Gastroesophageal sphincter (tissue), 4 donors: ENCODE measurements around the gene HS3ST3B1. TPM values are rescaled to one million over a fixed set of nuclear protein-coding genes. Genes with fewer than 3 reads are reported as not detected.

Source experiments
- ATAC-seq: fragments of 150-250 bp; one replicate; pipeline ENCODE4 v1.9.1; 2016; ENCODE audit warnings: mild to moderate bottlenecking, moderate library complexity
- H3K27ac ChIP-seq, 4 donors: fragments of 200-600 bp; sonication (generic) in 3 of 4; 1 replicate in 3 of 4; 2 replicates in 1 of 4; pipeline ENCODE4 v1.5.1; 2016 to 2019
- H3K27me3 ChIP-seq: fragments of 200-600 bp; sonication (generic); one replicate; pipeline ENCODE4 v1.5.1; 2019
- H3K36me3 ChIP-seq, 2 donors: fragments of 200-600 bp; sonication (generic); one replicate each; pipeline ENCODE4 v1.5.1; 2019; ENCODE audit warnings: control low read depth in 1 of 2
- H3K4me1 ChIP-seq, 3 donors: fragments of 200-600 bp; sonication (generic); 1 replicate in 2 of 3; 2 replicates in 1 of 3; pipeline ENCODE4 v1.5.1; 2016 to 2019; ENCODE audit warnings: control low read depth in 2 of 3
- H3K4me3 ChIP-seq, 2 donors: fragments of 200-600 bp; sonication (generic); one replicate each; pipeline ENCODE4 v1.5.1; 2019; ENCODE audit warnings: mild to moderate bottlenecking in 1 of 2, moderate library complexity in 1 of 2
- H3K9me3 ChIP-seq, 3 donors: fragments of 200-600 bp; sonication (generic); one replicate each; pipeline ENCODE4 v1.5.1; 2017 to 2019; ENCODE audit warnings: control low read depth in 2 of 3
- EP300 ChIP-seq: sonication (generic); formaldehyde crosslinking; IDR thresholded peaks from one replicate; pipeline ENCODE4 v1.6.1; 2017; ENCODE audit warnings: antibody characterized with exemption, mild to moderate bottlenecking
- POLR2A ChIP-seq, 2 donors: fragments of 450-650 bp; IDR thresholded peaks; one replicate each; pipeline ENCODE4 v1.6.1; 2017; ENCODE audit warnings: antibody characterized with exemption in 2 of 2, mild to moderate bottlenecking in 2 of 2, moderate library complexity in 1 of 2
- POLR2AphosphoS5 ChIP-seq: sonication (generic); formaldehyde crosslinking; IDR thresholded peaks from one replicate; pipeline ENCODE4 v1.6.1; 2017; ENCODE audit warnings: antibody characterized with exemption
- WGBS, 2 donors: methylation state at CpG; one replicate each; pipeline ENCODE4 v1.1.5; 2018; ENCODE audit warnings: low coverage in 1 of 2; 5-methylcytosine and 5-hydroxymethylcytosine counted together
- total RNA-seq, 4 donors: library from RNA; depleted of rRNA; stranded (reverse); fragments of >200 nt; gene quantifications; one replicate each; pipeline ENCODE4 v1.1.0, GENCODE V29; 2016
- TF ChIP-seq, protein P1 (sequence below), 4 experiments: fragments of 200-600 bp in 2 of 4; fragments of 450-650 bp in 2 of 4; sonication (generic) in 1 of 4; IDR thresholded peaks; one replicate each; pipeline ENCODE4 v1.5.1; 2017 to 2019; ENCODE audit warnings: antibody characterized with exemption in 4 of 4, mild to moderate bottlenecking in 2 of 4, moderate library complexity in 2 of 4

HS3ST3B1 gene
- total RNA-seq, 4 donors from 2014 or later, result 2.6 to 4.2 (median 3.1) TPM

GRCh38 chr17:14333506-14333905 lies 32.6 kb downstream of the HS3ST3B1 start:
- no peak overlapping the region for H3K27ac ChIP-seq
- H3K4me3 ChIP-seq, result no peak overlapping the region
- TF ChIP-seq EP300 (no peak), POLR2AphosphoS5 (no peak), POLR2A (IDR thresholded peaks at IDR 0.05) (no peak)
- TF ChIP-seq, protein P1, sequence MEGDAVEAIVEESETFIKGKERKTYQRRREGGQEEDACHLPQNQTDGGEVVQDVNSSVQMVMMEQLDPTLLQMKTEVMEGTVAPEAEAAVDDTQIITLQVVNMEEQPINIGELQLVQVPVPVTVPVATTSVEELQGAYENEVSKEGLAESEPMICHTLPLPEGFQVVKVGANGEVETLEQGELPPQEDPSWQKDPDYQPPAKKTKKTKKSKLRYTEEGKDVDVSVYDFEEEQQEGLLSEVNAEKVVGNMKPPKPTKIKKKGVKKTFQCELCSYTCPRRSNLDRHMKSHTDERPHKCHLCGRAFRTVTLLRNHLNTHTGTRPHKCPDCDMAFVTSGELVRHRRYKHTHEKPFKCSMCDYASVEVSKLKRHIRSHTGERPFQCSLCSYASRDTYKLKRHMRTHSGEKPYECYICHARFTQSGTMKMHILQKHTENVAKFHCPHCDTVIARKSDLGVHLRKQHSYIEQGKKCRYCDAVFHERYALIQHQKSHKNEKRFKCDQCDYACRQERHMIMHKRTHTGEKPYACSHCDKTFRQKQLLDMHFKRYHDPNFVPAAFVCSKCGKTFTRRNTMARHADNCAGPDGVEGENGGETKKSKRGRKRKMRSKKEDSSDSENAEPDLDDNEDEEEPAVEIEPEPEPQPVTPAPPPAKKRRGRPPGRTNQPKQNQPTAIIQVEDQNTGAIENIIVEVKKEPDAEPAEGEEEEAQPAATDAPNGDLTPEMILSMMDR (IDR thresholded peaks at IDR 0.05), result no peak
- no peak for ATAC-seq
- WGBS, 2 donors, result 71 to 83% methylated on average over 1 to 2 of the region's 7 CpGs
- H3K27me3 ChIP-seq, result no peaks in the 10 kb centered on the region
- no peaks in the 10 kb centered on the region for H3K36me3 ChIP-seq
- H3K4me1 ChIP-seq, result peaks cover 0 to 6% (median 0%) of the 10 kb centered on the region in 3 donors
- H3K9me3 ChIP-seq, result no peaks in the 10 kb centered on the region

DNA sequence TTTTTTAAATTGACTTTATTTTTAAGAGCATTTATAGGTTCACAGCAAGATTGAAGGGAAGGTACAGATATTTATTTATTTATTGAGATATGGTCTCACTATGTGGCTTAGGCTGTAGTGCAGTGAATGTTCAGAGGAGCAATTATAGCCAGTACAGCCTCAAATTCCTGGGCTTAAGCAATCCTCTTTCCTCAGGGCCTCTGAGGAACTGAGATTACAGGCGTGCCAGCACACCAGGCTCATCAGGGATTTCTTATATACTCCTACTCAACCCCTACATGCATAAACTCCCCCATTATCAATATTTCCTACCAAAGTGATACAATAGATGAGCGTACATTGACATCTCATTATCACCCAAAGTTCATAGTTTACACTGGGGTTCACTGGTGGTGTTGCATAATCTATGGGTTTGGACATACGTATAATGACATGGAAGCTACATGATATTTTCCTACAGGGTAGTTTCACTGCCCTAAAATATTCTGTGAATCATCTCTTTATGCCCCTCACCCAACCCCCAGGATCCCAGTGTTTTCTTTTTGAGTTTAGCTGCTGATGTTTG lies 33.5 kb downstream of the HS3ST3B1 start:
- H3K9me3 ChIP-seq, result no peaks in the 10 kb centered on the region
- peaks cover 0 to 6% (median 0%) of the 10 kb centered on the region in 3 donors for H3K4me1 ChIP-seq
- peaks cover 3% of the 10 kb centered on the region for H3K27me3 ChIP-seq
- no peak overlapping the region for H3K4me3 ChIP-seq
- TF ChIP-seq POLR2AphosphoS5 (no peak), POLR2A (IDR thresholded peaks at IDR 0.05) (no peak), EP300 (no peak)
- TF ChIP-seq, protein P1 (IDR thresholded peaks at IDR 0.05), result no peak
- 80 to 84% methylated on average over 2 to 3 of the region's 3 CpGs for WGBS, 2 donors
- ATAC-seq, result no peak
- H3K36me3 ChIP-seq, result no peaks in the 10 kb centered on the region
- H3K27ac ChIP-seq, result no peak overlapping the region

GRCh38 chr17:14334919-14335318 lies 34.0 kb downstream of the HS3ST3B1 start:
- Histone ChIP-seq H3K9me3 (no peaks in the 10 kb centered on the region), H3K27me3 (peaks cover 3% of the 10 kb centered on the region), H3K27ac (no peak overlapping the region), H3K4me3 (no peak overlapping the region), H3K4me1 (peaks cover 0 to 6% (median 0%) of the 10 kb centered on the region in 3 donors), H3K36me3 (no peaks in the 10 kb centered on the region)
- TF ChIP-seq, protein P1 (IDR thresholded peaks at IDR 0.05), result no peak
- TF ChIP-seq EP300, result no peak
- no peak for TF ChIP-seq POLR2AphosphoS5
- no peak for TF ChIP-seq POLR2A (IDR thresholded peaks at IDR 0.05)
- WGBS, 2 donors, result 67% methylated on average over 2 of the region's 2 CpGs; no CpG with 5 or more reads in 1 of the 2 donors
- no peak for ATAC-seq

- no peaks in the 10 kb centered on the region for H3K9me3 ChIP-seq
- no peaks in the 10 kb centered on the region for H3K4me1 ChIP-seq
- H3K4me3 ChIP-seq, result no peak overlapping the region
- H3K27me3 ChIP-seq, result peaks cover 3% of the 10 kb centered on the region
- no peak for ATAC-seq
- no peak overlapping the region for H3K27ac ChIP-seq
- WGBS, 2 donors, result 75 to 76% methylated on average over 3 of the region's 4 CpGs
- no peaks in the 10 kb centered on the region for H3K36me3 ChIP-seq
- TF ChIP-seq, protein P1 (IDR thresholded peaks at IDR 0.05), result no peak
- TF ChIP-seq EP300, result no peak
- no peak for TF ChIP-seq POLR2A (IDR thresholded peaks at IDR 0.05)
- TF ChIP-seq POLR2AphosphoS5, result no peak
Measured at GRCh38 chr17:14336418-14336817, 35.5 kb downstream of the HS3ST3B1 start.

- Histone ChIP-seq H3K36me3 (no peaks in the 10 kb centered on the region), H3K27ac (no peak overlapping the region), H3K4me1 (no peaks in the 10 kb centered on the region), H3K9me3 (no peaks in the 10 kb centered on the region), H3K4me3 (no peak overlapping the region), H3K27me3 (peaks cover 3% of the 10 kb centered on the region)
- ATAC-seq, result no peak
- TF ChIP-seq, protein P1 (IDR thresholded peaks at IDR 0.05), result no peak
- no peak for TF ChIP-seq POLR2A (IDR thresholded peaks at IDR 0.05)
- no peak for TF ChIP-seq POLR2AphosphoS5
- no peak for TF ChIP-seq EP300
- WGBS, 2 donors, result 50 to 60% methylated on average over 1 to 2 of the region's 3 CpGs
Measured at GRCh38 chr17:14337596-14338079, 36.8 kb downstream of the HS3ST3B1 start.
